ENCODE results near the gene IFT81.
"Not testable (repeated sequence)": the region's sequence is repeated elsewhere in the genome, so short reads cannot be mapped to it uniquely, and the experiment has no call there.

The IFT81 gene

GRCh38 chr12:110186059-110186458 is 61.9 kb downstream of the IFT81 start:
- in situ Hi-C loops (cut with MboI; ENCODE audit: low pct_unique_long_range_greater_than_20kb, low sequenced_read_pairs): no loop called here
- no peak for DNase-seq

DNA sequence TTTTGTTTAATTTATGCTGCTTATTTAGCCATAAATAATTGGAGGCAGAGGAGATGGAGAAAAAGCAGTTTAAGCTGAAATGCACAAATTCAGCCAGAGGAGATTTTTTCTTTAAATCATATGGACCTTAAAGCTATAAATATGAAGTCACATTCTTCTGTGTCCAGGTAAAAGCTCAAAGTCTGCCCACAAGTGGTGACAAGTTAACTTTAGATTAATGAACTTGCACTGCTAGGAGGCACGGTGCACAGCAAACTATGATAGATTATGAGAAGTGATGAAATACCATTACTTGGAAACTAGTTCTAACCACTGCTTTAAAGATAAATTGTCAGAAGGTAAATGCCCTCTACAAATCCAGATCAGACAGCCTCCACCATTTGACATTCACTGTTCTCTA is 69.0 kb downstream of the IFT81 start:
- in situ Hi-C loops (cut with MboI; ENCODE audit: low pct_unique_long_range_greater_than_20kb, low sequenced_read_pairs): no loop called here
- DNase-seq: no peak

DNA sequence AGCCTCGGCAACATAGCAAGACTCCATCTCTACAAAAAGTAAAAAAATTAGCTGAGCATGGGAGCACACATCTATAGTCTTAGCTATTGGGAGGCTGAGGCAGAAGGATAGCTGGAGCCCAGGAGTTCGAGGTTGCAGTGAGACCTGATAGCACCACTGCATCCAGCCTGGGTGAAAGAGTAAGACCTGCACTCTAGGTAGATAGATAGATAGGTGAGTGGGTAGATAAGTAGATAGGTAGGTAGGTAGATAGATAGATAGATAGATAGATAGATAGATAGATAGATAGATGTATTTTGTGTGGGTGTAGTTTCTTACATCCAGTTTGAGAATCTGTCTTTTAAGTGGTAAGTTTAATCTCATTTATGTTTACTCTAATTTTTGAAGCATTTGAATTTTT is 72.8 kb downstream of the IFT81 start:
- no peak for DNase-seq
- in situ Hi-C loops (cut with MboI; ENCODE audit: low pct_unique_long_range_greater_than_20kb, low sequenced_read_pairs): no loop called here

DNA sequence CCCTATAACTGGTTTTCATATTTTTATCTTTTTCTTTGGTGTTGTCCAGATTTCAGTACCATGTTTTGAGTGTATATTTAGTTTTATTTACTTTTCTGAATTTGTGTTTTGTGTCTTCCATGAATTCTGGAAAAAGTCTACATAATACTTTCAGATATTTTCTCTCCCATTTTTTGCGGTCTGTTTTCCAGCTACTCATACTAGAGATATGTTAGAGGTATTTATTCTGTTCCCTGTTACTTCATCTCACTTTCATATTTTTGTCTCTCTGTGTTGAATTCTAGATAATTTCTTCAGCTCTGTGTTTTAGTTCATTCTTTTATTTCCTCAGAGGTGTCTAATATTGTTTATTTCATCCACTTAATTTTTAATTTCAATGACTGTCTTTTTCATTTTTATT is 74.2 kb downstream of the IFT81 start:
- in situ Hi-C loops (cut with MboI; ENCODE audit: low pct_unique_long_range_greater_than_20kb, low sequenced_read_pairs): no loop called here
- no peak for DNase-seq

GRCh38 chr12:110199339-110200123 is 75.4 kb downstream of the IFT81 start:
- in situ Hi-C loops (cut with MboI; ENCODE audit: low pct_unique_long_range_greater_than_20kb, low sequenced_read_pairs): no loop called here
- peak; percentile 54 for DNase-seq

- DNase-seq: no peak
- in situ Hi-C loops (cut with MboI; ENCODE audit: low pct_unique_long_range_greater_than_20kb, low sequenced_read_pairs): no loop called here
Observed at GRCh38 chr12:110200124-110200417, 75.9 kb downstream of the IFT81 start.

- in situ Hi-C loops (cut with MboI; ENCODE audit: low pct_unique_long_range_greater_than_20kb, low sequenced_read_pairs): no loop called here
- no peak for DNase-seq
Observed at GRCh38 chr12:110201995-110202394, 77.8 kb downstream of the IFT81 start.

- no peak for DNase-seq
- in situ Hi-C loops (cut with MboI; ENCODE audit: low pct_unique_long_range_greater_than_20kb, low sequenced_read_pairs): no loop called here
Observed at GRCh38 chr12:110203546-110203945, 79.4 kb downstream of the IFT81 start.

- no peak for DNase-seq
- in situ Hi-C loops (cut with MboI; ENCODE audit: low pct_unique_long_range_greater_than_20kb, low sequenced_read_pairs): no loop called here
Observed at GRCh38 chr12:110205931-110206330, 81.8 kb downstream of the IFT81 start.

DNA sequence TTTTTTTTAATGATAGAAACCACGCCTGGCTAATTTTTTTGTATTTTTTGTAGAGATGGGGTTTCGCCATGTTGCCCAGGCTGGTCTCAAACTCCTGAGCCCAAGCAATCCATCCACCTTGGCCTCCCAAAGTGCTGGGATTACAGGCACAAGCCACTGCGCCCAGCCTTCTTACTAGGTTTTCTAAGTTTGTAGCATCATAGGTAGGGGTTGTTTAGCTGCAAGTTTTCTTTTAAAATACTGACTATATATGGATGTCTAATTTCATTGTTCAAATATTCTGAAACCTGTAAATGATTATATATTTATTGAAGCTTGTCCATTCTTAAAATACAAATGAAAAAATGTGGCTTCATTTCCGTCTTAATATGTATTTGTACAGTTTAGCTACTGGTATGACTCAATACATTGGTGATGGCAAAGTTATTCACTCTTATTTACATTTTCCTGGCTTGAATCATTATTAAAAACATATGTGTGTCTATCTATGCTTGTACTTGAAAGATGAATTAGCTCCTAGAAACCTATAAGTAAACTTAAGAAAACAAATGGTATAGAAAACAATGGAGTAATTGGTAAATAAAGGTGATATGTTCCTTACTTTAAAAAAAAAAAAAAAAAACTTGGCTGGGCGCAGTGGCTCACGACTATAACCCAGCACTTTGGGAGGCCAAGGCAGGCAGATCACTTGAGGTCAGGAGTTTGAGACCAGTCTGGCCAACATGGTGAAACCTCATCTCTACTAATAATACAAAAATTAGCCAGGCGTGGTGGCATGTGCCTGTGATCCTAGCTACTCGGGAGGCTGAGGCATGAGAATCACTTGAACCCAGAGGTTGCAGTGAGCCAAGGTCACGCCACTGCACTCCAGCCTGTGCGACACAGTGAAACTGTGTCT is 87.7 kb downstream of the IFT81 start:
- in situ Hi-C loops (cut with MboI; ENCODE audit: low pct_unique_long_range_greater_than_20kb, low sequenced_read_pairs): not testable (repeated sequence)

GRCh38 chr12:110217996-110218674 is 94.0 kb downstream of the IFT81 start:
- no peak for DNase-seq
- in situ Hi-C loops (cut with MboI; ENCODE audit: low pct_unique_long_range_greater_than_20kb, low sequenced_read_pairs): no loop called here

More for the DNA sequence above, 87.7 kb downstream of the IFT81 start:
- DNase-seq: not testable (repeated sequence)

- in situ Hi-C loops (cut with MboI; ENCODE audit: low pct_unique_long_range_greater_than_20kb, low sequenced_read_pairs): no loop called here
- DNase-seq: no peak
Observed at GRCh38 chr12:110222027-110222426, 97.9 kb downstream of the IFT81 start.

DNA sequence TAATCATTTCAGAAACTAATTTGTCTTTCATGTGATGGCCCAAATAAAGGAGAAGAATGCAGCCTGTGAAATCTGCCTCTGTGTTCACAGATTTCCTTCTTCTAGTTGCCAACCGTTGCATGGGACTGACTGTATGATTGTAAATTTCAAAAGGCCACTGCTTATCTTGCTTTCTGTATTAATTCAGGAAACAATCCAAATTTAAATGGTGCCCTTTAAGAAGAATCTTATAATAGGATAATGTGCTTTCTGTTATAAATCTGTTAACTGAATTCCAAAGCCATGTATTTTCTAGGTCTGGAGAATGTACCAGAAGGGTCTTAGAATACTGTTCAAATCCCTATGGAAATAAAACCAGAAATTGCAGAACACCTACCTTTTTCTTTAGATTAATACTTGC is 98.3 kb downstream of the IFT81 start:
- in situ Hi-C loops (cut with MboI; ENCODE audit: low pct_unique_long_range_greater_than_20kb, low sequenced_read_pairs): no loop called here
- DNase-seq: no peak

- DNase-seq: no peak
- in situ Hi-C loops (cut with MboI; ENCODE audit: low pct_unique_long_range_greater_than_20kb, low sequenced_read_pairs): no loop called here
Observed at GRCh38 chr12:110223777-110224378, 99.7 kb downstream of the IFT81 start.

DNA sequence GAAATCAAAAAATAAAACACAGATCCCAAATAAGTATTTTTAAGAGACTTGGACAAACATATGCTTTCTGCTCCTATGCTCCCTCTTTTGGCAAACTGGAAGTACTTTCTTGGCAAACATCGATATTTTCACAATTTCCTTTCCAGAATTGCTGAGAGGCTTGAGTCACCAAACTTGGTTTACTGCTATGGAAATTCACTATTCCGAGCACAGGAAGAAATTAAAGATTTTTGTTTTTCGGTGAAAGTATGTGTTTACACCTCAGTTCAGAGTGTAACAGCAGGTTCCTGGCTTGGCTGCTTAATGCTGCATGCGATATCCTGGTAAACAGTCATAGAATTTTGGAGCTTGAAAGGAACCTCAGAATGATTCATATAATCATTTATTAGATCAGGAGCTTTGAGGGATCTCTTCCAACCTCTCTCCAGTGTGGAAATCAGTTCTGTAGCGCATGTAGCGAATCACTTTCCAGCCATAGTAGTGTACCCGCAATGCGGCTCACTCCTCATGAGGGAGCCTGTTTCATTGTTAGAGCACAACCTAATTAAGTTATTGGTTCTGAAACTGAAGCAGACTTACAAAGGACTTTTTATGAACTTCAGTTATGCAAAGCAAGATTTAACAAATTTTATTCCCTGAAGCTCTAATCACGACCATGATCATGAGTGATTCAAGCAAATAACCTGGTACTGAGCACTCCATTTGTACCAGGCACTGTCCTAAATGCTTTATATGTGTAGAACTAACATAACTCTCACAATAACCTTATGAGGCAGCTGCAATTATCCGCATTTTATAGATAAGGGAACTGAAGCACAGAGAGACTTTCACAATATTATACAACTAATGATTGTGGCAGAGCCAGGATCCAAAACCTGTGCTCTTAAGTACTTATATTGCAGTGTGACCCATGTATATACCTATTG is 100.5 kb downstream of the IFT81 start:
- in situ Hi-C loops (cut with MboI; ENCODE audit: low pct_unique_long_range_greater_than_20kb, low sequenced_read_pairs): no loop called here
- peak; percentile 27 for DNase-seq

DNA sequence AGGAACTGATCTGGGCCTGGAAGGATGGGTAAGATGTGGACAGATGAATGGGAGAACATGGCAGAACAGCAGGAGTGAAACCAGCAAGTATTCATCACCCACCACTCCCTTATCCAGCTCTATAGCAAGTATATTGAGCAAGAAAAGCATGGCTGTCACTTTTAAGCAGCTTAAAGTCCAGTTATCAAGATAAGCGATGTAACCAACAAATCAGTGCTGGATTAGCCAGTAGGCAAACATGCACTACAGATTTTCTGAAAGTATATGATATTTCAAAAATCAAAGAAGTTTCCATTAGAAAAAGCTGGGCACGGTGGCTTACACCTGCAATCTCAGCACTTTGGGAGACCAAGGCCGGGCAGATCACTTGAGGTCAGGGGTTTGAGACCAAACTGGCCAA is 103.0 kb downstream of the IFT81 start:
- in situ Hi-C loops (cut with MboI; ENCODE audit: low pct_unique_long_range_greater_than_20kb, low sequenced_read_pairs): no loop called here
- no peak for DNase-seq

DNA sequence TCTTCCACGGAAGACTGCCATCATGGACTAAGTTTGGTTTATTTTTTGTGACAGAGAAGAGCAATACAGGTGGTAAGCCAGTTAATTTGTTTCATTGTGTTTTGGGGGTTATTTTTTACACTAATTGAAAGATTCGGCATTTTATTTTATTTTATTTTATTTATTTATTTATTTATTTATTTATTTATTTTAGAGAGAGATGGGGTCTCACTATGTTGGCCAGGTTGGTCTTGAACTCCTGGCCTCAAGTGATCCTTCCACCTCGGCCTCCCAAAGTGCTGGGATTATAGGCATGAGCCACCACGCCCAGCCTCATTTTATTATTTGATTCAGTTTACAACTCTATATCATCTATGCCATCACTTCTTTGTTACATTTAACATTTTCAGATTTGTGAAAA is 104.2 kb downstream of the IFT81 start:
- DNase-seq; in situ Hi-C loops (cut with MboI; ENCODE audit: low pct_unique_long_range_greater_than_20kb, low sequenced_read_pairs): not testable (repeated sequence)

DNA sequence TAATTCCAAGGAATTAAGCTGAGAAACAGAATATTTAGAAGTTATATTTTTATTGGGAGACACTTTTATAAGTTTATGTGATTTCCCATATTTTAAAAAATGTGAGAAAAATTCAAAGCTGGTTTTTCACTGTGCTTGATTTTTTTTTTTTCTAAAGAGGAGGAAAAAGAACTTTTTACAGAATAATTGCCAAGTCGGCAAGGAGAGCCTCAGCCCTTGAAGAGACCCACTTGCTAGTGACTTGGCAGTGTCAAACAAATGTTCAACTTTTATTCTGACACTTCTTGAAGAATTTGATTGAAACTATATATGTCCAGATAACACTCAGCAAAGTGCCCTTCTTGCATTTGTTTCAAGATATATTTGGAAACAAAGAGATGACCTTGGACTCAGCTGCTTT is 104.6 kb downstream of the IFT81 start:
- DNase-seq: no peak
- in situ Hi-C loops (cut with MboI; ENCODE audit: low pct_unique_long_range_greater_than_20kb, low sequenced_read_pairs): no loop called here

- no peak for DNase-seq
- in situ Hi-C loops (cut with MboI; ENCODE audit: low pct_unique_long_range_greater_than_20kb, low sequenced_read_pairs): no loop called here
Observed at GRCh38 chr12:110229409-110229808, 105.3 kb downstream of the IFT81 start.

All from KBM-7 (cell line).